Middle frontal gyrus (tissue), 1 donor: ENCODE measurements around the gene IQUB.
"Not testable (repeated sequence)": the region's sequence is repeated elsewhere in the genome, so short reads cannot be mapped to it uniquely, and the experiment has no call there.

Experiments
- DNase-seq: peaks from one replicate; pipeline ENCODE4 v3.0.0-alpha.2; 2015; ENCODE audit warnings: low spot score; ENCODE audit errors: extremely low spot score

The IQUB gene

GRCh38 chr7:123539871-123540270 lies 5.5 kb upstream of the IQUB start:
- no peak for DNase-seq

DNA sequence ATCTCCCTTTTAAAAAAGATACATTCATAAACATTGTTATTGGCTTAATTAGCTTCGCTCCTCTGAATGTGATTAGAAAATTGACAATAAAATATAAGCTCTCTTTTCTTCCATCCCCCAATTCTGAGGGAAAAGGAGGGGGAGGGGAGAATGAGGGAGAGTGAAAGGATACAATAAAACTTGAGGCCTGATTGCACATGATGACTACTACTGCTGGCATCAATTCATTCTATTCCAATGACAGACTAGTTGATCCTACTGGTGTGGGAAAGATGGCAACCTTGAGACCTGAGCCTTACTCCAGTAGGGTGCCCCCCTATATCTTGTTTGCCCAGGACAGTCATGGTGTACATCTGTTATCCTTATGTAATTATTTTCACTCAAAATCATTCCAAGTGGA lies 4.5 kb upstream of the IQUB start:
- DNase-seq: no peak

- no peak for DNase-seq
Measured at GRCh38 chr7:123538189-123538714, 3.9 kb upstream of the IQUB start.

DNA sequence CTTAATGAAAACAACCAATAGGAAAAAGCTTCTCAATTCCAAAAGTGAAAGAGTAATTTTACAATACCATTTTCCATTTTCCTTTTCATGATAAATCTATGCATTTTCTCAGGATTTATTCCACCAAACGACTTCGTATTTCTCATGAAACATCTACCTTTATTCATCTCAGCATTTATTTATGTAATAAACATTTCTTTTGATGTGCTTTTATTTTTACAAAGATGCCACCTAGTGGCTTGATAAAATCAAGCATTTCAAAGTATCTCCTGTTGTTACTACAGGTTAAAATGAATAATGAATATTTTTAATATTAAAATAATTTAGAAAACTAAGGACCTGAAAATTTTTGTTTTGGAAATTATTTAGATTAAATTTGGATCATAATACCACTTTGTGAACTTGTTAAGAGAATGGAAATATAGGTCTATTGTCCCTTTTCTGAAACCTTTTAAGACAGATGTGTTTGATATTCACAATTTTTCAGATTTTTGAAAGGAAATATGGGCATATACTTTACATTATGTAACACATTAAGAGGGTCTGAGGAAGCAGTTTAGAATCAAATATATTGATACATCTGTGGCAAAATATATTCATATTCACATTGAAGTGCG lies 2.7 kb upstream of the IQUB start:
- peak; percentile 59 for DNase-seq

- no peak for DNase-seq
Measured at GRCh38 chr7:123535517-123535916, 1.1 kb upstream of the IQUB start.

DNA sequence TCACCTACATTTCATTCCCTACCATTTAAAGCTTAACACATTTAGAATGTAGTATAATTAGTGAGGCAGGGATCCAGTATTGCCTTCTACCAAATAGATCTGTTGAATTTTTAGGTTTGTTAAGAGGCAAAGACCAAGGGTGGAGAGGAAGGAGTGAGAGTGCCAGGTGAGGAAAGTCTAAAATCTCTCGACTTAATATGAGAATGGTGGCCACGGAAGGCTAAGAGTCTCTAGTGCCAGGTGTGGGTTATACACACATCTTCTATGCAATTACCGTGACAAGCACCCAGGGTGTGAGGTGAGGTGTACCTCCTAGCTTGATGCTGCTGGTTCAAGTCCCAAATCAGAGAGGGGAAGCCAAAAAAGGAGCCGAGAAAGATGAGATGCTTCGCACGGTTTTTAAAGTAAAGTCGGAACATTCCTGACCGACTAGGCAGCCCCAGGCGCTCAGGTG lies 439 bp downstream of the IQUB start:
- no peak for DNase-seq

DNA sequence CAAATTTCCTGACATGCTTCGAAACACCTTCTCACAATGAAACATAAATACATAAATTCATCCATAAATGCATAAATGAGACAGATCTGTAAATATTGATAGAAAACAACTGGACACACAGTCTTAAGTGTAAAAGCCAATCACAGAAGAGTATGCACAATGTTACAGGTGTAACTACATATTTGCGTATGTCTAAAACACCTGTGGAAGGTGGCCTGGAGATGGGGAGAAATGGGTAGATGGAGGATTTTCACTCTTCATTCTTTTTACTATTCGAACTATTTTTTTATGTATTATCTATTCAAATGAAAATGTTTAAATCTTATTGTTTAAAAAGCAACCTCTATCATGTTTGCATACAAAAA lies 860 bp downstream of the IQUB start:
- DNase-seq: no peak

GRCh38 chr7:123532788-123533552 lies 1.4 kb downstream of the IQUB start:
- not testable (repeated sequence) for DNase-seq

- DNase-seq: not testable (repeated sequence)
Measured at GRCh38 chr7:123532343-123532742, 2.1 kb downstream of the IQUB start.

DNA sequence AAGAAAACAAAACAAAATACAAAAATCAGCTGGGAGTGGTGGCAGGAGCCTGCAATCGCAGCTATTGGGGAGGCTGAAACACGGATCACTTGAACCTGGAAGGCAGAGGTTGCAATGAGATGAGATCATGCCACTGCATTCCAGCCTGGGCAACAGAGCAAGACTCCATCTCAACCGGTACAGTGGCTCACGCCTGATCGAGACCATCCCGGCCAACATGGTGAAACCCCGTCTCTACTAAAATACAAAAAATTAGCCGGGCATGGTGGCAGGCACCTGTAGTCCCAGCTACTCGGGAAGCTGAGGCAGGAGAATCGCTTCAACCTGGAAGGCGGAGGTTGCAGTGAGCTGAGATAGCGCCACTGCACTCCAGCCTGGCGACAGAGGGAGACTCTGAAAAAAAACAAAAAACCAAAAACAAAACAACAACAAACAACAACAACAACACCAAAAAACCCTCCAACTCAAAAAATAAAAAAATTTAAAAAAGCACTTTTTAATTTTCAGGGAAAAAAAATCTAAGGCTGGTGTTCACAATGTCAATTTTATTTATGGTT lies 4.3 kb downstream of the IQUB start:
- not testable (repeated sequence) for DNase-seq

DNA sequence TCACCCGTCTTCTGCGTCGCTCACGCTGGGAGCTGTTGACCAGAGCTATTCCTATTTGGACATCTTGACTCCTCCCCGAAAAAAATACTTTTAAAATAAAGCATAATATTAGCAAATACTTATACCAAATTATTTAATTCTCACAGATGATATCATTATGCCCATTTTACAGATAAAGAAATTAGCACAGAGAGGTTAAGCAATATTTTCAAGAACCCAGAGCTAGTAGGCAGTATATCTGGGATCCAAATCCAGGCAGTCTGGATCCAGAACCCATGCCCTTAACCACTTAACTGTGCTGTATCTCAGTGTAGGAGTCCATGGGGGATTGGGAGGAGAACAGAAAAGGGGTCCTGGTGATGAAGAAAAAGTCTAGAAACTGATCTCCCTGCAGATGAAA lies 6.1 kb downstream of the IQUB start:
- DNase-seq: no peak

- DNase-seq: not testable (repeated sequence)
Measured at GRCh38 chr7:123527712-123528225, 6.6 kb downstream of the IQUB start.

DNA sequence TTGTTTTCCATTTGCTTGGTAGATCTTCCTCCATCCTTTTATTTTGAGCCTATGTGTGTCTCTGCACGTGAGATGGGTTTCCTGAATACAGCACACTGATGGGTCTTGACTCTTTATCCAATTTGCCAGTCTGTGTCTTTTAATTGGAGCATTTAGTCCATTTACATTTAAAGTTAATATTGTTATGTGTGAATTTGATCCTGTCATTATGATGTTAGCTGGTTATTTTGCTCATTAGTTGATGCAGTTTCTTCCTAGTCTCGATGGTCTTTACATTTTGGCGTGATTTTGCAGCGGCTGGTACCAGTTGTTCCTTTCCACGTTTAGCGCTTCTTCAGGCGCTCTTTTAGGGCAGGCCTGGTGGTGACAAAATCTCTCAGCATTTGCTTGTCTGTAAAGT lies 7.9 kb downstream of the IQUB start:
- not testable (repeated sequence) for DNase-seq

DNA sequence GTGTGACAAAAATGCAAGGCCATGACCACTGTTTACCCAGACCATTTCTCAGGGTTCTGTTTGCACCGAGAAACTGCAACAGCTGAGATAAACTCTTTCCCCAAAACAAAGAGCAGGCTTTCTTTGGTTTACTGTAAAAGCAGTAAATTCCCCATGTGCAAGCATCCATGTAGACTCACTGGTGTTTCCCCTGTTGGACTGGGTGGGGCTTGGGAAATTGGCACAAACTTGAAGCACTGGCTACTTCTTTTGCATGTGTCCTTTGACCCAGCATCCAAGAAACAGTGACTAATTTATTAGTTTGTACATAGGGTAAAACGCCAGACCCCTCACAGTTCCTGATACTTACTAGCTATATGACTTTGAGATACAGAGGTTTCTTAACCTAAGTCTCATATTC lies 12.3 kb downstream of the IQUB start:
- no peak for DNase-seq

GRCh38 chr7:123505221-123505620 lies 29.2 kb downstream of the IQUB start:
- DNase-seq: no peak

- no peak for DNase-seq
Measured at GRCh38 chr7:123502201-123502600, 32.2 kb downstream of the IQUB start.

GRCh38 chr7:123500878-123501489 lies 33.4 kb downstream of the IQUB start:
- no peak for DNase-seq

GRCh38 chr7:123499211-123499970 lies 35.0 kb downstream of the IQUB start:
- DNase-seq: no peak

DNA sequence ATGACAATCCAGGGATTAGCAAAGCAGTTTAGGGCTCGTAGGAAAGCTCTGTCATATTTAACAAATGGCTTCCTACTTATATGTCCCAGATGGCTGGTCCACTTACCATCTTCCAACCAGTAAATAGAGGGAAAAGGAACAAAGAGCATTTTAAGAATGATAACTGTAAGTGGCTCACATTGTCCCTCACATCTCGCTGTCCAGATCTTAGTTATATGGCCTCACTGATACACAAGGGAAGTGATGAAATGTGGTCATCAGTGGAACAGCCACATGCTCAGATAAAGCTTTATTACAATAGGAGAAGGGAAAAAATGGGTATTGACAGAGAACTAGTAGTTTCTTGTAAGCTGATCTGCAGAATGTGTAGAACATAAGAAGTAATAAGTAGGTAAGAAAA lies 35.8 kb downstream of the IQUB start:
- DNase-seq: no peak

DNA sequence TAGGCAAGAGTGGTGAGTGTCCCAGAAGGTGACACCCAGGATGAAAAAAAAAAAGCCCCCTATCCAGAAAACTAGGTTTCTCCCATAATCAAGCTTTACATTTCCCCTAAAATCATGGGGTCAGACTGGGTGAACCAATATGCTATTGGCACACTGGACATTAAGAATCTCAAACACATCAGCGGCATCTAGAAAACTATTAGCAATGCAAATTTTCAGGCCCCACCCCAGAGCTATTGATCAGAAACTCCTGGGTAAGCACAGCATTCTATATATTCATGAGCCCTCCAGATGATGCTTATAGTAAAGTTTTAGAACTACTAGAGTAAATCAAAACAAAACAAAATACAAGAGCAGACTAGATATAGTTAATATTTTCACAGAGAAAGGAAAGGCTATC lies 36.4 kb downstream of the IQUB start:
- DNase-seq: no peak

DNA sequence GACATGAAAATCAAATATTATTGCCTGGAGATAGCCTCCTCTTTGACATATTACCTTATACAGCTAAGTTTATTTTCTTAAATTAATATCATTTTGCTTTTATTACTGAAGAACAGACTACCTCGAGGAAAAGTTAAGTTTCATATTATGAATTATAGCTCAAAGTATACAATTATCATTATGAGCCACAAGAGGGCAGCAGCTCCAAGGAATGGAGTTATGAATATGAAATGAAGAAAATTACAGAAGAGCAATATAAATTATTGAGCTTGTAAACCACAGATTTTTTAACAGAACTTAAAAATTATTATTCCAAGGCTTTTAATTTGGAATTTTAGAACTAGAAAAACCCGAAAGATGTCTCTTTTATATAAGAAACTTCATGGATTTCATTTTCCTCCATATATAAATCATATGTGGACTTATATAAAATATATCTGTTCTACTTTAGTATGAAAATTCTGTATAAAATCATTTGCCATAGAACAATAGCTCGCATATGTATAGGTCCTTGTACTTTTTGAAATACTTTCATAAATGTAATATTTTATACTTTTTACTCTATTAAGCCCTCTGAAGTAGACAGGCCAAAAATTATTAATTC lies 40.1 kb downstream of the IQUB start:
- DNase-seq: peak; percentile 47
